Omental fat pad (tissue), 4 donors: ENCODE measurements around the gene DRGX. TPM values are rescaled to one million over a fixed set of nuclear protein-coding genes. Genes with fewer than 3 reads are reported as not detected.

Source experiments
- ATAC-seq: fragments of 150-250 bp; one replicate; pipeline ENCODE4 v1.9.1; 2016; ENCODE audit warnings: mild to moderate bottlenecking, moderate library complexity; ENCODE audit not compliant: low FRiP score
- DNase-seq: peaks from one replicate; pipeline ENCODE4 v3.0.0-alpha.2; 2019; ENCODE audit warnings: low spot score
- total RNA-seq, 4 donors: library from RNA; depleted of rRNA; stranded (reverse); fragments of >200 nt; gene quantifications; one replicate each; pipeline ENCODE4 v1.1.0, GENCODE V29; 2016
- TF ChIP-seq, protein P1 (sequence below), 3 donors: fragments of 450-650 bp; IDR thresholded peaks; one replicate each; pipeline ENCODE4 v1.5.1; 2016 to 2017; ENCODE audit warnings: antibody characterized with exemption in 3 of 3, mild to moderate bottlenecking in 3 of 3, moderate library complexity in 2 of 3

Gene DRGX
- total RNA-seq, 4 donors from 2014 or later = not detected

DNA sequence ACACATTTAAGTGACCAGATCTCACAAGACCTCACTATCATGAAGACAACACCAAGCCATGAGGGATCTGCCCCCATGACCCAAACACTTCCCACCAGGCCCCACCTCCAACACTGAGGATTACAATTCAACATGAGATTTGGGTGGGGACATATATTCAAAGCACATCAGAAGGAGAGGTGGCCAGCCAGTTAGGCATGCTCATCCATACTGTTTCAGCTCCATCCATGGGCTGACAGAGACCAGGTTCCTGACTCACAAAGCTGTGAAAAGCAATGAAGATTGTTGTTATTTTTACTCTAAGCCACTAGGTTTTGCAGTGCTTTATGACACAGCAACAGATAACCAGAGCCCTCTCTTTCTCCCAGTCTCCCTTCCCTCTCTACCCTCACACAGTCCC is 60.9 kb downstream of the DRGX start:
- DNase-seq = no peak
- no peak for ATAC-seq
- TF ChIP-seq, protein P1, sequence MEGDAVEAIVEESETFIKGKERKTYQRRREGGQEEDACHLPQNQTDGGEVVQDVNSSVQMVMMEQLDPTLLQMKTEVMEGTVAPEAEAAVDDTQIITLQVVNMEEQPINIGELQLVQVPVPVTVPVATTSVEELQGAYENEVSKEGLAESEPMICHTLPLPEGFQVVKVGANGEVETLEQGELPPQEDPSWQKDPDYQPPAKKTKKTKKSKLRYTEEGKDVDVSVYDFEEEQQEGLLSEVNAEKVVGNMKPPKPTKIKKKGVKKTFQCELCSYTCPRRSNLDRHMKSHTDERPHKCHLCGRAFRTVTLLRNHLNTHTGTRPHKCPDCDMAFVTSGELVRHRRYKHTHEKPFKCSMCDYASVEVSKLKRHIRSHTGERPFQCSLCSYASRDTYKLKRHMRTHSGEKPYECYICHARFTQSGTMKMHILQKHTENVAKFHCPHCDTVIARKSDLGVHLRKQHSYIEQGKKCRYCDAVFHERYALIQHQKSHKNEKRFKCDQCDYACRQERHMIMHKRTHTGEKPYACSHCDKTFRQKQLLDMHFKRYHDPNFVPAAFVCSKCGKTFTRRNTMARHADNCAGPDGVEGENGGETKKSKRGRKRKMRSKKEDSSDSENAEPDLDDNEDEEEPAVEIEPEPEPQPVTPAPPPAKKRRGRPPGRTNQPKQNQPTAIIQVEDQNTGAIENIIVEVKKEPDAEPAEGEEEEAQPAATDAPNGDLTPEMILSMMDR (IDR thresholded peaks at IDR 0.05) = no peak

DNA sequence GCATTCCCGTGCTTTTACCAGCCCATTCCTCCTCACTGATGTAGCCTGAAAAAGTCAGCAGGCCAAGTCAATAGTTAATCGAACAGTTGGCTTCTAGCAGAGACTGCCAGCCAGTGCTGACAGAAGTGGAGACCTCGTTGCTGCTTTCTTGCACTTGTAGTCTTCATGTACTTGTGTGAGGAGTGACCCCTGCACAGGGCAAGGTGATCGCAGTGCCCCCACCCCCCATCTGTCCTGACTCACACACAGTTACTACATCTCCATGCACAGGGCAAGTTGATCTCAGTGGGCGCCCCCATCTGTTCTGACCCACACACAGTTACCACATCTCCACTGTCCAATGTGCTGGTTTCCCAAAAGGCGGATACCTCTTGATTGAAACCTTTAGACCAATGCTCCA is 62.7 kb downstream of the DRGX start:
- ATAC-seq (no peak), DNase-seq (no peak)
- TF ChIP-seq, protein P1 (IDR thresholded peaks at IDR 0.05) = no peak

DNA sequence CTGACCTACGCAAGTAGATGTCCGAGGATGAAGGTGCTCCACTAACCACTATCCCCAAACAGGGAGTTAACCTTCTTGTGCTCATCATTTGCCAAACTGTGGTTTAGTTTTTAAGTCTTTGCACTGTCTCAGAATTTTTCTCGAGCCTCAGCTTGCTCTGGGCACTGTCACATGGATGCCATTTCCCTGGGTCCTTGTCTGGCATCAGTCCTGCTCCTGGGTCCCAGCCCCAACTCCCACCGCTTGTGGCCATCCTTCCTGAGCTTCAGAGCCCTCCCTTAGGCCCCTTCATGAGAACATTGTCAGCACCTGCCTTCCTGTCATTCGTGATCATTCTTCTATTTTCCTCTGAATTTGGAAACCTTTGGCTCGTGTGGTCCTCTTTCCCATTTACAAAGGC is 63.1 kb downstream of the DRGX start:
- TF ChIP-seq, protein P1 (IDR thresholded peaks at IDR 0.05) = no peak
- DNase-seq (no peak), ATAC-seq (no peak)

DNA sequence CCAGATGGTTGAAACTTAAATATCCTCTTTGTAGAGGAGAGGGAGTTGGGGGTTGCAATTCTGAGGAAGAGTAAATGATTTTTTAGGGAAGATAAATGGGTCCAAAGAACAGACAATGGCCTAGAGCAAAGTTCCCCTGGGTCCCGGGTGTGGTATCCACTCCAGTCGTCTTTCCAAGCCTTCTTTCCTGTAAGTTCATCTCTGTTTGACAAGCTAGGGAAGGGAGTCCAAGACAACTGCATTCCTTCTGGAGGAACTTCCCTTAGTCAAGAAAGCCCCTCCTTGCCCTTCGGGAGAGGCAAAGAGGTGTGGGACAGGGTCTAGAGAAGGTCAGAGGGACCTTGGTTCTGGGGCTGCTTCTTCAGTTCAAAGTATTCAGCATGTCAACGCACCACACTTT is 63.6 kb downstream of the DRGX start:
- DNase-seq (no peak), ATAC-seq (no peak)
- TF ChIP-seq, protein P1 (IDR thresholded peaks at IDR 0.05) = no peak

DNA sequence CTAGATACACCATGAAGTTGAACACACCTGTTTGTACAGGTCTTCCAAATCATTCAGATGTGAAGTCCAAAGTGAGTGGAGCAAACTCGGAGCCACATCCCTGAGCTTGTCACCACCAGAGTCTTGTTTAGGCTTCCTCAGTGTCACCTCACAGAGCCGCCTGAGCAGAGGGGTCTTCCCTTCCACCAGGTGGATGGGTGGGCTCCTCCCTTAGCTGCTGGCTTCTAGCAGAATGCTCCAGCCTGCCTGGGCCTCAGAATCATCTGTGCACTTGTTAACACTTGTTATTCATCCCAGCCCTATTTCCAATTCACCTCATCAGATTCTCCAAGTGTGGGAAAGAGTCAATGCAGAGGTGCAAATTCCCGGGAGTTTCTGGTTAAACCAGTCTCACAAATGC is 64.5 kb downstream of the DRGX start:
- DNase-seq (no peak), ATAC-seq (no peak)

DNA sequence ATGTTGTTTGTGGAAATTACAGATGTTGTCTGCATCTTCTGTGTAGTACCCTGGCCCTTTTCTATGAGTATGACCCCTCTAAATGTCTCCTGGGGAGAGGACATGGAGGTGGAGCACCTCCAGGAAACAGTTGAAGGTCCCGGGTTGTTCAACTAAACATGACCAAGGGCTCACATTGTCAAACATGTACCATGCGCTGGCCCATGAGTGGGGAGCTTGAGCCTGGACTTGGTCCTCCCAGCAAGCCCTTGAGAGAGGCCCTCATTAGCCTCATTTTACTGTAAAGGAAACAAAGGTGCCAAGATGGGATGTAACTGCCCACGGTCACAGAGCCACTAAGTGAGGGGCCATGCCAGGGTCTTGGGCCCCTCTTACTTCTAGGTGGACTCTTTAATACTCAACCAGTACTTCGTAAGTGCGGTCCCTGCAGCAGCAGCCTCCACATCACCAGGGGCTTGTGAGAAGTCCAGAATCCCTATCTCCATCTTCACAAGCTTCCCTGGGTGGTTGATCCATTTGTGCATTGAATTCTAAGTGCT is 65.7 kb downstream of the DRGX start:
- TF ChIP-seq, protein P1 (IDR thresholded peaks at IDR 0.05) = no peak
- ATAC-seq = no peak
- no peak for DNase-seq

More for the DNA sequence above, 64.5 kb downstream of the DRGX start:
- TF ChIP-seq, protein P1 (IDR thresholded peaks at IDR 0.05) = no peak

DNA sequence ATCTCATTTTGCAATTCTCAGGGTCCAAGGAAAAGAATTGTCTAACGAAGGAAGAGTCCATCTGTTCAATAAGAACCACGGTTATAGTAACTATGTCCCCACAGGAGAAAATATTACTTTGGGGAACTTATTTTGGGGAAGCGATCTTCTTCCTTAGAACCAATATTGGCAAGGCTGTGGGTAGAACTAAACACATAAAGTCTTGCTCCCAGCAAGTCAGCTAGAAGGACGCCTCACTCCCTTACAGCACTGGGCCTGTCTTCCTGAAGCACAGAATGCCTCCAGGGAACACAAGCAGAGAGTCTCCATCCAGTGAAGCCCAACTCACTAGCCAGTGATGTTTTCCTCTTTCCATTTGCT is 66.8 kb downstream of the DRGX start:
- TF ChIP-seq, protein P1 (IDR thresholded peaks at IDR 0.05) = no peak
- DNase-seq (no peak), ATAC-seq (no peak)
